Measurements from ENCODE around the gene CDH6. TPM values are rescaled to one million over a fixed set of nuclear protein-coding genes. Genes with fewer than 3 reads are reported as not detected.
A peak's percentile ranks its signal among the peaks of the same experiment; 100 is the strongest.

The CDH6 gene
- total and polyA plus RNA-seq, 2 donors (not counting 1 experiment from before 2014, with no cell fraction given): not detected

- Mint-ChIP-seq H3K4me3 (no peak overlapping the region), H3K4me1 (no peaks in the 10 kb centered on the region), H3K27ac (no peak overlapping the region), H3K9me3 (ENCODE audit: insufficient read depth) (no peaks in the 10 kb centered on the region), H3K27me3 (no peaks in the 10 kb centered on the region)
- intact Hi-C loops (cut with micrococcal nuclease): no loop called here
- ChIA-PET POLR2A (no interaction called here), CTCF (no interaction called here)
- Histone ChIP-seq H3K9me3 (ENCODE audit: control extremely low read depth in 1 of 3, control insufficient read depth in 2 of 3, insufficient read depth in 1 of 3, low read length in 2 of 3) (no peaks in the 10 kb centered on the region), H3K4me3 (ENCODE audit: control extremely low read depth in 1 of 5, extremely low read depth in 1 of 5, insufficient read depth in 1 of 5, low read depth in 2 of 5, low read length in 4 of 5) (no peak overlapping the region), H3K9ac (ENCODE audit: low read length) (no peak overlapping the region), H3K79me2 (ENCODE audit: control insufficient read depth, insufficient read depth, low read length) (no peaks in the 10 kb centered on the region), H3K27me3 (replicated peaks in 1 of 4; ENCODE audit: control extremely low read depth in 1 of 4, control insufficient read depth in 3 of 4, insufficient read depth in 4 of 4, low read length in 3 of 4) (no peaks in the 10 kb centered on the region), H2AFZ (ENCODE audit: insufficient read depth, low read depth, low read length, poor library complexity, severe bottlenecking) (no peak overlapping the region), H3K36me3 (replicated peaks in 1 of 2; ENCODE audit: control extremely low read depth in 1 of 2, control insufficient read depth in 1 of 2, extremely low read depth in 1 of 2, insufficient read depth in 2 of 2, low read length in 1 of 2) (no peaks in the 10 kb centered on the region), H3K27ac (ENCODE audit: low read length in 2 of 2) (no peak overlapping the region), H3K4me2 (replicated peaks; ENCODE audit: low read depth, low read length, poor library complexity, severe bottlenecking) (no peak overlapping the region), H4K20me1 (ENCODE audit: control insufficient read depth, insufficient read depth, low read length, poor library complexity, severe bottlenecking) (no peaks in the 10 kb centered on the region), H3K4me1 (ENCODE audit: control insufficient read depth in 2 of 2, insufficient read depth in 2 of 2, low read length in 2 of 2) (no peaks in the 10 kb centered on the region)
- ATAC-seq (ENCODE audit: low read depth) (no peak), DNase-seq (no peak)
- 82% methylated on average over 2 of the region's 6 CpGs for WGBS (ENCODE audit: insufficient coverage)
- TF ChIP-seq, protein P1, sequence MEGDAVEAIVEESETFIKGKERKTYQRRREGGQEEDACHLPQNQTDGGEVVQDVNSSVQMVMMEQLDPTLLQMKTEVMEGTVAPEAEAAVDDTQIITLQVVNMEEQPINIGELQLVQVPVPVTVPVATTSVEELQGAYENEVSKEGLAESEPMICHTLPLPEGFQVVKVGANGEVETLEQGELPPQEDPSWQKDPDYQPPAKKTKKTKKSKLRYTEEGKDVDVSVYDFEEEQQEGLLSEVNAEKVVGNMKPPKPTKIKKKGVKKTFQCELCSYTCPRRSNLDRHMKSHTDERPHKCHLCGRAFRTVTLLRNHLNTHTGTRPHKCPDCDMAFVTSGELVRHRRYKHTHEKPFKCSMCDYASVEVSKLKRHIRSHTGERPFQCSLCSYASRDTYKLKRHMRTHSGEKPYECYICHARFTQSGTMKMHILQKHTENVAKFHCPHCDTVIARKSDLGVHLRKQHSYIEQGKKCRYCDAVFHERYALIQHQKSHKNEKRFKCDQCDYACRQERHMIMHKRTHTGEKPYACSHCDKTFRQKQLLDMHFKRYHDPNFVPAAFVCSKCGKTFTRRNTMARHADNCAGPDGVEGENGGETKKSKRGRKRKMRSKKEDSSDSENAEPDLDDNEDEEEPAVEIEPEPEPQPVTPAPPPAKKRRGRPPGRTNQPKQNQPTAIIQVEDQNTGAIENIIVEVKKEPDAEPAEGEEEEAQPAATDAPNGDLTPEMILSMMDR (IDR thresholded peaks at IDR 0.05): no peak
- TF ChIP-seq EZH2 (IDR thresholded peaks at IDR 0.05; ENCODE audit: borderline replicate concordance, insufficient read depth, low read depth, low read length, poor library complexity, severe bottlenecking): no peak
These were observed 37.8 kb downstream of the CDH6 start for GRCh38 chr5:31231177-31231838.

DNA sequence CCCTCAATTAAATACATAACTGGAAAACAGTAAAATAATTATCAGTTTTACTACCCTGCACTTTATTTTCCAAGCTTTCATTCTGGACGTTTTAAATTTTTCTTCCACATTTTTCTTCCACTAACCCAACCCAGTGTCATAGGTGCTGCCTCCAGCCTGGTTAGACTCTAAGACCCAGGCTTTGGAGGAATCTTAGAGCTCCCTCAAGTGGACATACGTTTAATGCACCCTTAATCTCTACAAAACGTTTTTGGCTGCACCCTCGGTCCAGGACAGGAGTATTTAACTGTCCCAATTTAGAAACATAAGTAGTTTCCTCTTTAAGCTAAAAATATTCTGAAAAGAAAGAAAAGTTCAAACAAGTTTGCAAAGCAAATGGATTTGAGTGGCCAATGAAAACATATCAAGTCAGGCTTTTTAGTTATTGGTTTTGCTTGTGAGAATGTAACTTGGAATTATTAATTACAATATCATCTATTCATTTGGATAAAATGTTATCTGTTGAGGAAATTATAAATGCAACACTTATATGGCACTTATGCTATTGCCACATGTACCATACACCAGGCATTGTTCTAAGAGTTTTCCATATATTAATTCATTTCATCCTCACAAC lies 38.9 kb downstream of the CDH6 start:
- Histone ChIP-seq H3K27me3 (replicated peaks in 1 of 4; ENCODE audit: control extremely low read depth in 1 of 4, control insufficient read depth in 3 of 4, insufficient read depth in 4 of 4, low read length in 3 of 4) (no peaks in the 10 kb centered on the region), H4K20me1 (ENCODE audit: control insufficient read depth, insufficient read depth, low read length, poor library complexity, severe bottlenecking) (no peaks in the 10 kb centered on the region), H3K27ac (ENCODE audit: low read length in 2 of 2) (no peak overlapping the region), H3K36me3 (replicated peaks in 1 of 2; ENCODE audit: control extremely low read depth in 1 of 2, control insufficient read depth in 1 of 2, extremely low read depth in 1 of 2, insufficient read depth in 2 of 2, low read length in 1 of 2) (no peaks in the 10 kb centered on the region), H3K4me1 (ENCODE audit: control insufficient read depth in 2 of 2, insufficient read depth in 2 of 2, low read length in 2 of 2) (no peaks in the 10 kb centered on the region), H3K9me3 (ENCODE audit: control extremely low read depth in 1 of 3, control insufficient read depth in 2 of 3, insufficient read depth in 1 of 3, low read length in 2 of 3) (no peaks in the 10 kb centered on the region), H3K4me2 (replicated peaks; ENCODE audit: low read depth, low read length, poor library complexity, severe bottlenecking) (no peak overlapping the region), H2AFZ (ENCODE audit: insufficient read depth, low read depth, low read length, poor library complexity, severe bottlenecking) (no peak overlapping the region), H3K79me2 (ENCODE audit: control insufficient read depth, insufficient read depth, low read length) (no peaks in the 10 kb centered on the region), H3K4me3 (ENCODE audit: control extremely low read depth in 1 of 5, extremely low read depth in 1 of 5, insufficient read depth in 1 of 5, low read depth in 2 of 5, low read length in 4 of 5) (no peak overlapping the region), H3K9ac (ENCODE audit: low read length) (no peak overlapping the region)
- H3K27me3 Mint-ChIP-seq: no peaks in the 10 kb centered on the region
- no peaks in the 10 kb centered on the region for H3K9me3 Mint-ChIP-seq (ENCODE audit: insufficient read depth)
- no peak for ATAC-seq (ENCODE audit: low read depth)
- TF ChIP-seq, protein P1 (IDR thresholded peaks at IDR 0.05): peak; percentile 16
- TF ChIP-seq EZH2 (IDR thresholded peaks at IDR 0.05; ENCODE audit: borderline replicate concordance, insufficient read depth, low read depth, low read length, poor library complexity, severe bottlenecking): no peak
- no peak overlapping the region for H3K4me3 Mint-ChIP-seq
- H3K27ac Mint-ChIP-seq: no peak overlapping the region
- WGBS (ENCODE audit: insufficient coverage): 0% methylated on average over 1 of the region's 4 CpGs
- POLR2A ChIA-PET: no interaction called here
- H3K4me1 Mint-ChIP-seq: no peaks in the 10 kb centered on the region
- DNase-seq: no peak
- CTCF ChIA-PET: interaction anchor here (1.0 kb wide), 1 partner anchor 15 kb away, joined by 3 read pairs; no protein-coding TSS in a partner anchor
- intact Hi-C loops (cut with micrococcal nuclease): no loop called here

Measured in B cell (primary cell).